Memory B cell (primary cell): ENCODE measurements around the gene ZC3H7B.

Experiments used
- ATAC-seq: fragments of 150-1000 bp; cut with Tn5 transposase; 2 replicates; pipeline ENCODE4 v1.10.0; 2021; ENCODE audit warnings: low read depth, mild to moderate bottlenecking, moderate library complexity
- DNase-seq, 2 donors: peaks; one replicate each; pipeline ENCODE4 v3.0.0; 2022; ENCODE audit warnings: low spot score in 2 of 2
- H3K27ac Mint-ChIP-seq: one replicate; pipeline ENCODE4 v1.8.0; 2022; ENCODE audit warnings: mild to moderate bottlenecking, moderate library complexity, mixed read lengths
- H3K27me3 Mint-ChIP-seq: one replicate; pipeline ENCODE4 v1.8.0; 2022; ENCODE audit warnings: mixed read lengths
- H3K36me3 Mint-ChIP-seq: one replicate; pipeline ENCODE4 v1.8.0; 2022; ENCODE audit warnings: mild to moderate bottlenecking, mixed read lengths
- H3K4me1 Mint-ChIP-seq: one replicate; pipeline ENCODE4 v1.8.0; 2022; ENCODE audit warnings: mixed read lengths
- H3K4me3 Mint-ChIP-seq: one replicate; pipeline ENCODE4 v1.8.0; 2022; ENCODE audit warnings: mild to moderate bottlenecking, moderate library complexity, mixed read lengths
- H3K9me3 Mint-ChIP-seq: one replicate; pipeline ENCODE4 v1.8.0; 2022; ENCODE audit warnings: mixed read lengths

The ZC3H7B gene

GRCh38 chr22:41362615-41363014, 61.3 kb downstream of the ZC3H7B start:
- Mint-ChIP-seq H3K9me3 (no peaks in the 10 kb centered on the region), H3K27me3 (no peaks in the 10 kb centered on the region), H3K4me3 (no peak overlapping the region), H3K27ac (no peak overlapping the region), H3K4me1 (peaks cover 3% of the 10 kb centered on the region), H3K36me3 (no peaks in the 10 kb centered on the region)
- ATAC-seq (no peak), DNase-seq (no peak)

- DNase-seq (no peak), ATAC-seq (no peak)
- Mint-ChIP-seq H3K4me1 (peaks cover 3% of the 10 kb centered on the region), H3K27me3 (no peaks in the 10 kb centered on the region), H3K9me3 (no peaks in the 10 kb centered on the region), H3K36me3 (no peaks in the 10 kb centered on the region), H3K4me3 (no peak overlapping the region), H3K27ac (no peak overlapping the region)
Measured at GRCh38 chr22:41364233-41364632, 62.9 kb downstream of the ZC3H7B start.

GRCh38 chr22:41364955-41365354, 63.6 kb downstream of the ZC3H7B start:
- ATAC-seq = no peak
- H3K27me3 Mint-ChIP-seq = no peaks in the 10 kb centered on the region
- DNase-seq = no peak

GRCh38 chr22:41365425-41365824, 64.1 kb downstream of the ZC3H7B start:
- DNase-seq (no peak), ATAC-seq (no peak)
- Mint-ChIP-seq H3K9me3 (no peaks in the 10 kb centered on the region), H3K36me3 (no peaks in the 10 kb centered on the region), H3K27ac (no peak overlapping the region), H3K4me3 (no peak overlapping the region), H3K27me3 (no peaks in the 10 kb centered on the region), H3K4me1 (peaks cover 3% of the 10 kb centered on the region)

More at GRCh38 chr22:41364955-41365354, 63.6 kb downstream of the ZC3H7B start:
- Mint-ChIP-seq H3K4me1 (peaks cover 3% of the 10 kb centered on the region), H3K9me3 (no peaks in the 10 kb centered on the region), H3K27ac (no peak overlapping the region), H3K4me3 (no peak overlapping the region), H3K36me3 (no peaks in the 10 kb centered on the region)

- H3K27ac Mint-ChIP-seq = no peak overlapping the region
- H3K36me3 Mint-ChIP-seq = no peaks in the 10 kb centered on the region
- peaks cover 3% of the 10 kb centered on the region for H3K4me1 Mint-ChIP-seq
- peaks cover 2% of the 10 kb centered on the region for H3K27me3 Mint-ChIP-seq
- no peaks in the 10 kb centered on the region for H3K9me3 Mint-ChIP-seq
- ATAC-seq (no peak), DNase-seq (no peak)
- no peak overlapping the region for H3K4me3 Mint-ChIP-seq
Measured at GRCh38 chr22:41366323-41367029, 65.2 kb downstream of the ZC3H7B start.

GRCh38 chr22:41367039-41367679, 65.8 kb downstream of the ZC3H7B start:
- H3K4me1 Mint-ChIP-seq = peaks cover 3% of the 10 kb centered on the region
- no peak overlapping the region for H3K4me3 Mint-ChIP-seq
- H3K36me3 Mint-ChIP-seq = no peaks in the 10 kb centered on the region
- no peak for DNase-seq
- H3K9me3 Mint-ChIP-seq = no peaks in the 10 kb centered on the region
- peaks cover 2% of the 10 kb centered on the region for H3K27me3 Mint-ChIP-seq
- peak; percentile 44 for ATAC-seq
- H3K27ac Mint-ChIP-seq = no peak overlapping the region

- no peak for DNase-seq
- no peak overlapping the region for H3K27ac Mint-ChIP-seq
Measured at GRCh38 chr22:41367680-41368542, 66.6 kb downstream of the ZC3H7B start.

GRCh38 chr22:41368543-41369423, 67.5 kb downstream of the ZC3H7B start:
- DNase-seq = no peak
- Mint-ChIP-seq H3K4me3 (no peak overlapping the region), H3K27ac (no peak overlapping the region), H3K27me3 (peaks cover 3% of the 10 kb centered on the region), H3K9me3 (no peaks in the 10 kb centered on the region), H3K36me3 (no peaks in the 10 kb centered on the region), H3K4me1 (peaks cover 3% of the 10 kb centered on the region)
- ATAC-seq = no peak

More at GRCh38 chr22:41367680-41368542, 66.6 kb downstream of the ZC3H7B start:
- H3K4me1 Mint-ChIP-seq = peaks cover 3% of the 10 kb centered on the region
- H3K9me3 Mint-ChIP-seq = no peaks in the 10 kb centered on the region
- H3K27me3 Mint-ChIP-seq = peaks cover 3% of the 10 kb centered on the region
- no peak overlapping the region for H3K4me3 Mint-ChIP-seq
- H3K36me3 Mint-ChIP-seq = no peaks in the 10 kb centered on the region
- ATAC-seq = no peak

GRCh38 chr22:41369424-41369745, 68.1 kb downstream of the ZC3H7B start:
- no peak overlapping the region for H3K27ac Mint-ChIP-seq
- no peaks in the 10 kb centered on the region for H3K36me3 Mint-ChIP-seq
- H3K9me3 Mint-ChIP-seq = no peaks in the 10 kb centered on the region
- DNase-seq (no peak), ATAC-seq (no peak)
- no peak overlapping the region for H3K4me3 Mint-ChIP-seq
- peaks cover 3% of the 10 kb centered on the region for H3K27me3 Mint-ChIP-seq
- H3K4me1 Mint-ChIP-seq = peaks cover 3% of the 10 kb centered on the region

- no peak for ATAC-seq
- no peak overlapping the region for H3K4me3 Mint-ChIP-seq
- DNase-seq = no peak
- peaks cover 3% of the 10 kb centered on the region for H3K4me1 Mint-ChIP-seq
- no peaks in the 10 kb centered on the region for H3K9me3 Mint-ChIP-seq
- no peaks in the 10 kb centered on the region for H3K36me3 Mint-ChIP-seq
- H3K27ac Mint-ChIP-seq = no peak overlapping the region
- H3K27me3 Mint-ChIP-seq = peaks cover 3% of the 10 kb centered on the region
Measured at GRCh38 chr22:41369837-41370236, 68.5 kb downstream of the ZC3H7B start.

GRCh38 chr22:41377846-41378245, 76.5 kb downstream of the ZC3H7B start:
- ATAC-seq = no peak
- H3K4me3 Mint-ChIP-seq = no peak overlapping the region
- H3K27ac Mint-ChIP-seq = no peak overlapping the region
- H3K36me3 Mint-ChIP-seq = no peaks in the 10 kb centered on the region
- H3K4me1 Mint-ChIP-seq = peaks cover 5% of the 10 kb centered on the region
- no peaks in the 10 kb centered on the region for H3K9me3 Mint-ChIP-seq
- no peaks in the 10 kb centered on the region for H3K27me3 Mint-ChIP-seq
- DNase-seq = no peak

- Mint-ChIP-seq H3K27ac (peak overlapping the region; percentile 97), H3K27me3 (no peaks in the 10 kb centered on the region), H3K4me3 (peak overlapping the region; percentile 93), H3K9me3 (no peaks in the 10 kb centered on the region), H3K4me1 (peaks cover 9% of the 10 kb centered on the region), H3K36me3 (no peaks in the 10 kb centered on the region)
- DNase-seq = no peak
- peak; percentile 3 for ATAC-seq
Measured at GRCh38 chr22:41380993-41381328, 79.6 kb downstream of the ZC3H7B start.

- no peaks in the 10 kb centered on the region for H3K27me3 Mint-ChIP-seq
- H3K4me1 Mint-ChIP-seq = peaks cover 9% of the 10 kb centered on the region
- ATAC-seq = peak; percentile 82
- peak; percentile 91 to 97 for DNase-seq
- H3K9me3 Mint-ChIP-seq = no peaks in the 10 kb centered on the region
- H3K4me3 Mint-ChIP-seq = peak within 1 kb of the TSS; percentile 93
- H3K36me3 Mint-ChIP-seq = no peaks in the 10 kb centered on the region
- H3K27ac Mint-ChIP-seq = peak within 1 kb of the TSS; percentile 97
Measured at GRCh38 chr22:41381329-41382097, 80.2 kb downstream of the ZC3H7B start, which contains the start of gene TEF. TEF (plus strand) TSS chr22:41381942; CDS start chr22:41382045, 103 bp downstream.
